SK-N-SH (cell line): ENCODE results near the gene TFR2. TPM values are rescaled to one million over a fixed set of nuclear protein-coding genes. Genes with fewer than 3 reads are reported as not detected.
A peak's percentile ranks its signal among the peaks of the same experiment; 100 is the strongest.

Experiments used
- CTCF ChIA-PET: fragments of 300-600, 350-600 bp; formaldehyde crosslinking; extraction: SDS; loops from one replicate; lab custom pipeline; 2021; lab: Yijun Ruan, JAX
- POLR2A ChIA-PET: fragments of 350-600 bp; sonication (Branson Sonifier 250); formaldehyde crosslinking; extraction: SDS; loops from one replicate; lab custom pipeline; 2020; ENCODE audit warnings: antibody characterized with exemption, inconsistent platforms; lab: Yijun Ruan, JAX
- DNase-seq: peaks from one replicate; pipeline ENCODE4 v3.0.0; 2012
- H2AFZ ChIP-seq: fragments of 200-600 bp; sonication (generic); 2 replicates; pipeline ENCODE4 v1.8.1; 2016; ENCODE audit warnings: antibody characterized with exemption, mild to moderate bottlenecking, low read depth
- H3F3A ChIP-seq: fragments of 200-600 bp; sonication (generic); replicated peaks from 2 replicates; pipeline ENCODE3; 2016; ENCODE audit warnings: antibody characterized with exemption, mild to moderate bottlenecking; ENCODE audit not compliant: insufficient read depth
- H3K27ac ChIP-seq, 2 experiments: fragments of 200-500 bp in 1 of 2; fragments of 200-600 bp in 1 of 2; sonication (Bioruptor generic) in 1 of 2; sonication (generic), shearing (Covaris generic) in 1 of 2; 2 replicates each; pipeline versions ENCODE4 v1.5.1 to v1.6.1; 2014 to 2016; ENCODE audit warnings: low read depth in 2 of 2, inconsistent platforms in 1 of 2, low read length in 1 of 2, mild to moderate bottlenecking in 1 of 2, mixed read lengths in 1 of 2
- H3K27me3 ChIP-seq: fragments of 200-600 bp; sonication (generic), shearing (Covaris generic); 2 replicates; pipeline ENCODE4 v1.6.1; 2016; ENCODE audit warnings: mixed run types; ENCODE audit not compliant: insufficient read depth
- H3K36me3 ChIP-seq, 2 experiments: fragments of 200-500 bp in 1 of 2; fragments of 200-600 bp in 1 of 2; sonication (Bioruptor generic) in 1 of 2; sonication (generic) in 1 of 2; replicated peaks in 1 of 2; 2 replicates each; pipeline versions ENCODE3 to v1.5.1; 2014 to 2016; ENCODE audit warnings: low read length in 1 of 2, mild to moderate bottlenecking in 1 of 2; ENCODE audit not compliant: insufficient read depth in 2 of 2, control insufficient read depth in 1 of 2
- H3K4me1 ChIP-seq, 2 experiments: fragments of 200-500 bp in 1 of 2; fragments of 200-600 bp in 1 of 2; sonication (Bioruptor generic) in 1 of 2; sonication (generic), shearing (Covaris generic) in 1 of 2; 2 replicates each; pipeline versions ENCODE4 v1.5.1 to v1.6.1; 2014 to 2016; ENCODE audit warnings: low read depth in 1 of 2, low read length in 1 of 2, mixed run types in 1 of 2; ENCODE audit not compliant: insufficient read depth in 2 of 2, control insufficient read depth in 1 of 2
- H3K4me2 ChIP-seq: fragments of 200-600 bp; sonication (generic), shearing (Covaris generic); 2 replicates; pipeline ENCODE4 v1.6.1; 2017; ENCODE audit warnings: mixed run types
- H3K4me3 ChIP-seq, 2 experiments: fragments of 200-500 bp in 1 of 2; fragments of 200-600 bp in 1 of 2; sonication (Bioruptor generic) in 1 of 2; sonication (generic), shearing (Covaris generic) in 1 of 2; 2 replicates each; pipeline versions ENCODE4 v1.5.1 to v1.8.1; 2014 to 2016; ENCODE audit warnings: low read depth in 2 of 2, inconsistent platforms in 1 of 2, low read length in 1 of 2, mild to moderate bottlenecking in 1 of 2, mixed read lengths in 1 of 2, moderate library complexity in 1 of 2
- H3K79me2 ChIP-seq: fragments of 200-600 bp; sonication (generic); 2 replicates; pipeline ENCODE4 v1.8.1; 2017; ENCODE audit warnings: mild to moderate bottlenecking; ENCODE audit not compliant: insufficient read depth
- H3K9ac ChIP-seq: fragments of 200-600 bp; sonication (generic); 2 replicates; pipeline ENCODE4 v1.6.1; 2017; ENCODE audit warnings: mixed run types
- H3K9me2 ChIP-seq: fragments of 200-600 bp; sonication (generic); 2 replicates; pipeline ENCODE4 v1.6.1; 2017; ENCODE audit warnings: mixed run types
- H3K9me3 ChIP-seq: fragments of 200-600 bp; sonication (generic); 2 replicates; pipeline ENCODE4 v1.6.1; 2017; ENCODE audit warnings: mixed run types, mild to moderate bottlenecking, moderate library complexity
- H4K20me1 ChIP-seq: fragments of 200-600 bp; sonication (generic); 2 replicates; pipeline ENCODE4 v1.6.1; 2017; ENCODE audit warnings: mild to moderate bottlenecking, mixed run types; ENCODE audit not compliant: insufficient read depth
- FOSL2 ChIP-seq: IDR thresholded peaks from 2 replicates; pipeline ENCODE4 v1.4.0; 2012; ENCODE audit warnings: low read depth, mild to moderate bottlenecking, moderate library complexity, borderline replicate concordance
- JUND ChIP-seq: IDR thresholded peaks from 2 replicates; pipeline ENCODE4 v1.4.0; 2012
- POLR2AphosphoS5 ChIP-seq: IDR thresholded peaks from 2 replicates; pipeline ENCODE4 v1.6.1; 2012; ENCODE audit warnings: low read depth, low read length
- RAD21 ChIP-seq: IDR thresholded peaks from 2 replicates; pipeline ENCODE4 v1.6.1; 2012; ENCODE audit warnings: mild to moderate bottlenecking, low read length
- RCOR1 ChIP-seq: fragments of 150-350 bp; IDR thresholded peaks from 2 replicates; pipeline ENCODE4 v1.6.1; 2017; ENCODE audit warnings: antibody characterized with exemption, low read length
- REST ChIP-seq: IDR thresholded peaks from 2 replicates; pipeline ENCODE4 v1.6.1; 2012; ENCODE audit warnings: mild to moderate bottlenecking, low read depth, low read length, moderate library complexity
- SIN3A ChIP-seq: IDR thresholded peaks from 2 replicates; pipeline ENCODE4 v1.6.1; 2012; ENCODE audit warnings: low read depth, mild to moderate bottlenecking, low read length, moderate library complexity, borderline replicate concordance
- SMC3 ChIP-seq: IDR thresholded peaks from 2 replicates; pipeline ENCODE4 v1.6.1; 2012; ENCODE audit warnings: low read depth, low read length, improper control_type of control experiment
- TAF1 ChIP-seq: IDR thresholded peaks from 2 replicates; pipeline ENCODE4 v1.6.1; 2012; ENCODE audit warnings: low read depth, mild to moderate bottlenecking, low read length, moderate library complexity, borderline replicate concordance
- USF1 ChIP-seq: IDR thresholded peaks from 2 replicates; pipeline ENCODE4 v1.4.0; 2012; ENCODE audit warnings: low read depth, borderline replicate concordance
- YY1 ChIP-seq: IDR thresholded peaks from 2 replicates; pipeline ENCODE4 v1.4.0; 2012; ENCODE audit warnings: low read depth, mild to moderate bottlenecking
- ZBTB33 ChIP-seq: IDR thresholded peaks from 2 replicates; pipeline ENCODE4 v1.4.0; 2012; ENCODE audit warnings: low read depth, borderline replicate concordance
- WGBS: methylation state at CpG from one replicate; pipeline ENCODE4 v1.1.6; 2017; ENCODE audit warnings: low lambda C conversion rate; 5-methylcytosine and 5-hydroxymethylcytosine counted together
- polyA plus RNA-seq, 3 experiments: library from polyadenylated mRNA; depleted of rRNA; stranded (reverse); fragments of >200 nt; gene quantifications; 2 replicates each; pipeline ENCODE4 v1.2.3, GENCODE V29; 2012

TFR2 gene
- polyA plus RNA-seq, 1 of the 3 experiments (the other 2 are of a cell fraction): 0.30 TPM

- Histone ChIP-seq H3K9me2 (no peaks in the 10 kb centered on the region), H3K9me3 (no peaks in the 10 kb centered on the region), H3K27me3 (no peaks in the 10 kb centered on the region), H3K9ac (no peak overlapping the region), H3K36me3 (peaks cover 6 to 8% of the 10 kb centered on the region in 2 experiments), H3F3A (peaks cover 8% of the 10 kb centered on the region), H2AFZ (no peak overlapping the region), H3K79me2 (peaks cover 18% of the 10 kb centered on the region), H3K4me3 (no peak overlapping the region), H3K4me1 (peaks cover 10 to 25% of the 10 kb centered on the region in 2 experiments; a peak in 3 of 4 replicates), H4K20me1 (no peaks in the 10 kb centered on the region), H3K27ac (peak overlapping the region in 1 of 2 experiments; percentile 32; a peak in 1 of 4 replicates), H3K4me2 (no peak overlapping the region)
- ChIA-PET POLR2A (interaction anchor here (3.6 kb wide), 1 partner anchor 15 kb away, joined by 63 read pairs; the partner anchor contains the start of genes FBXO24 and LRCH4), CTCF (interaction anchor here (2.0 to 3.8 kb wide), 2 partner anchors 32 to 91 kb away, joined by 8 to 28 read pairs; no protein-coding TSS in a partner anchor)
- 92% methylated on average over 9 of the region's 9 CpGs for WGBS
- DNase-seq: no peak
- TF ChIP-seq SIN3A (no peak), ZBTB33 (no peak), TAF1 (no peak)
These were observed 40.7 kb downstream of the TFR2 start for GRCh38 chr7:100600730-100601038.

GRCh38 chr7:100599911-100600729, 41.2 kb downstream of the TFR2 start:
- H3K79me2 ChIP-seq: peaks cover 18% of the 10 kb centered on the region
- no peaks in the 10 kb centered on the region for H3K9me2 ChIP-seq
- H3K9ac ChIP-seq: no peak overlapping the region
- peak; percentile 51 for DNase-seq
- no peaks in the 10 kb centered on the region for H3K27me3 ChIP-seq
- H3F3A ChIP-seq: peaks cover 7% of the 10 kb centered on the region
- POLR2A ChIA-PET: interaction anchor here (0.5 kb wide), 1 partner anchor 11 kb away, joined by 3 read pairs; no protein-coding TSS in a partner anchor
- H3K4me1 ChIP-seq: peaks cover 10 to 21% of the 10 kb centered on the region in 2 experiments; a peak in 3 of 4 replicates
- no peak overlapping the region for H3K4me3 ChIP-seq
- CTCF ChIA-PET: interaction anchor here (0.7 to 2.0 kb wide), 6 partner anchors 9 to 117 kb away, joined by 3 to 10 read pairs (median 4); no protein-coding TSS in a partner anchor
- no peaks in the 10 kb centered on the region for H4K20me1 ChIP-seq
- TF ChIP-seq FOSL2 (no peak), REST (no peak), RAD21 (no peak), ZBTB33 (no peak), RCOR1 (no peak), YY1 (no peak), USF1 (no peak), POLR2AphosphoS5 (no peak), SMC3 (no peak), JUND (no peak), SIN3A (no peak)
- TF ChIP-seq, all 33 proteins: peak for 0
- 82% methylated on average over 16 of the region's 18 CpGs for WGBS
- no peak overlapping the region for H2AFZ ChIP-seq
- no peak overlapping the region for H3K4me2 ChIP-seq
- H3K9me3 ChIP-seq: no peaks in the 10 kb centered on the region
- H3K36me3 ChIP-seq: peaks cover under 1 to 2% of the 10 kb centered on the region in 2 experiments
- H3K27ac ChIP-seq: peak overlapping the region in 1 of 2 experiments; percentile 32; a peak in 1 of 4 replicates
